ENCODE data around the gene PRR23E. TPM values are rescaled to one million over a fixed set of nuclear protein-coding genes. Genes with fewer than 3 reads are reported as not detected.

Gene PRR23E
- polyA plus RNA-seq, 1 of the 3 experiments (the other 2 are of a cell fraction), result not detected

DNA sequence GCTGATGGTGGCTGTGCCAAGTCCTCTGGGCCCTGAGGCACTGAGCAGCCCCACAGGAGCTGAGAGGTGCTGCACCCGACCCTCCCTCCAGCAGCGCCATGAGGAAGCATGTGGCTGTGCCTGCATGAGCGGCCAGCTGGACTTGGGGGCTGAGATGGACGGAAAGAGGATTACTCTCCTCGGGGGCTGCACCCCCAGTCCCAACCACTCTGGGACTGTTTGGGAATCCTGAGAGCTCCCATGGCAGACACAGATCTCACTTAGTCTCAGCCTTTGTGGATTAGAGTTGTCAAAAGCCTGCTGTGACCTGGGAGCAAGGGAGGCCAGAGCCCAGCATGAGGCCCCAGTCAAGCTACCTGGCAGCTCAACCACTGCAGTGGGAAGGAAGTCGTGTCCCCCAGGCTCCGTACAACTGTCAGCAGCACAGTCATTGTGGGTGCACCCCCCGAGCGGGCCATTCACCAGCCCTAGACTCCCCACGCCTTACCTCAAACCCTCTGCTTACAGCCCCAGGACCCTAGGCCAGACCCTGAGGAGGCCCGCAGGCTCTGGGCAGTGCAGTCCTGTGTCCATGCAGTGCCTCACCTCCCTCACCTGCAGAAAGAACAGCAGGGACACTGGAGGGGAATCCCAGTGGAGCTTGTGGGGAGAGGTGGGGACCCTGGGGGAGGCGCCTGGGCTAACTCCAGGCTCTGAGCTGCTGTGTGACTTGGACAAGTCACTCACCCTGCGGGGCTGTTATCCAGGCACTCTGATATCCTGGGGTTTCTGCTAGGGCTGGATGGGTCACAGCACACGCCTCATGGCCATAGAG is 17.1 kb downstream of the PRR23E start:
- Histone ChIP-seq H3K27me3 (ENCODE audit: insufficient read depth) (no peaks in the 10 kb centered on the region), H3K4me3 (ENCODE audit: low read depth in 2 of 2, low read length in 1 of 2) (no peak overlapping the region), H3K4me1 (ENCODE audit: control insufficient read depth in 1 of 2, insufficient read depth in 2 of 2, low read depth in 1 of 2, low read length in 1 of 2) (peaks cover 0 to 26% of the 10 kb centered on the region in 2 experiments; a peak in 1 of 4 replicates), H3K36me3 (replicated peaks in 1 of 2; ENCODE audit: control insufficient read depth in 1 of 2, insufficient read depth in 2 of 2, low read length in 1 of 2) (no peaks in the 10 kb centered on the region), H4K20me1 (ENCODE audit: insufficient read depth) (no peaks in the 10 kb centered on the region), H2AFZ (ENCODE audit: low read depth) (no peak overlapping the region), H3K79me2 (ENCODE audit: insufficient read depth) (no peaks in the 10 kb centered on the region), H3K9me2 (no peaks in the 10 kb centered on the region), H3K9me3 (no peaks in the 10 kb centered on the region), H3K27ac (ENCODE audit: low read depth in 2 of 2, low read length in 1 of 2) (no peak overlapping the region), H3K9ac (no peak overlapping the region), H3F3A (replicated peaks; ENCODE audit: insufficient read depth) (peaks cover 4% of the 10 kb centered on the region), H3K4me2 (no peak overlapping the region)
- peak; percentile 73 for DNase-seq
- 66% methylated on average over 7 of the region's 14 CpGs for WGBS (ENCODE audit: low lambda C conversion rate)
- TF ChIP-seq TCF12 (IDR thresholded peaks at IDR 0.05) (no peak), JUND (IDR thresholded peaks at IDR 0.05) (no peak), RXRA (IDR thresholded peaks at IDR 0.05; ENCODE audit: borderline replicate concordance, low read depth) (no peak), EP300 (IDR thresholded peaks at IDR 0.05; ENCODE audit: borderline replicate concordance in 1 of 2, low read depth in 1 of 2, low read length in 1 of 2) (0 out of 4 replicates have a peak, but pooled peaks of 1 of the 2 experiments have one; percentile 6), MEF2A (IDR thresholded peaks at IDR 0.05; ENCODE audit: borderline replicate concordance, low read depth) (no peak), MXI1 (IDR thresholded peaks at IDR 0.05; ENCODE audit: low read depth, low read length) (no peak)
- TF ChIP-seq, protein P1, sequence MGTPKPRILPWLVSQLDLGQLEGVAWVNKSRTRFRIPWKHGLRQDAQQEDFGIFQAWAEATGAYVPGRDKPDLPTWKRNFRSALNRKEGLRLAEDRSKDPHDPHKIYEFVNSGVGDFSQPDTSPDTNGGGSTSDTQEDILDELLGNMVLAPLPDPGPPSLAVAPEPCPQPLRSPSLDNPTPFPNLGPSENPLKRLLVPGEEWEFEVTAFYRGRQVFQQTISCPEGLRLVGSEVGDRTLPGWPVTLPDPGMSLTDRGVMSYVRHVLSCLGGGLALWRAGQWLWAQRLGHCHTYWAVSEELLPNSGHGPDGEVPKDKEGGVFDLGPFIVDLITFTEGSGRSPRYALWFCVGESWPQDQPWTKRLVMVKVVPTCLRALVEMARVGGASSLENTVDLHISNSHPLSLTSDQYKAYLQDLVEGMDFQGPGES (IDR thresholded peaks at IDR 0.05; ENCODE audit: low read depth, low read length), result no peak
- TF ChIP-seq, protein P2, sequence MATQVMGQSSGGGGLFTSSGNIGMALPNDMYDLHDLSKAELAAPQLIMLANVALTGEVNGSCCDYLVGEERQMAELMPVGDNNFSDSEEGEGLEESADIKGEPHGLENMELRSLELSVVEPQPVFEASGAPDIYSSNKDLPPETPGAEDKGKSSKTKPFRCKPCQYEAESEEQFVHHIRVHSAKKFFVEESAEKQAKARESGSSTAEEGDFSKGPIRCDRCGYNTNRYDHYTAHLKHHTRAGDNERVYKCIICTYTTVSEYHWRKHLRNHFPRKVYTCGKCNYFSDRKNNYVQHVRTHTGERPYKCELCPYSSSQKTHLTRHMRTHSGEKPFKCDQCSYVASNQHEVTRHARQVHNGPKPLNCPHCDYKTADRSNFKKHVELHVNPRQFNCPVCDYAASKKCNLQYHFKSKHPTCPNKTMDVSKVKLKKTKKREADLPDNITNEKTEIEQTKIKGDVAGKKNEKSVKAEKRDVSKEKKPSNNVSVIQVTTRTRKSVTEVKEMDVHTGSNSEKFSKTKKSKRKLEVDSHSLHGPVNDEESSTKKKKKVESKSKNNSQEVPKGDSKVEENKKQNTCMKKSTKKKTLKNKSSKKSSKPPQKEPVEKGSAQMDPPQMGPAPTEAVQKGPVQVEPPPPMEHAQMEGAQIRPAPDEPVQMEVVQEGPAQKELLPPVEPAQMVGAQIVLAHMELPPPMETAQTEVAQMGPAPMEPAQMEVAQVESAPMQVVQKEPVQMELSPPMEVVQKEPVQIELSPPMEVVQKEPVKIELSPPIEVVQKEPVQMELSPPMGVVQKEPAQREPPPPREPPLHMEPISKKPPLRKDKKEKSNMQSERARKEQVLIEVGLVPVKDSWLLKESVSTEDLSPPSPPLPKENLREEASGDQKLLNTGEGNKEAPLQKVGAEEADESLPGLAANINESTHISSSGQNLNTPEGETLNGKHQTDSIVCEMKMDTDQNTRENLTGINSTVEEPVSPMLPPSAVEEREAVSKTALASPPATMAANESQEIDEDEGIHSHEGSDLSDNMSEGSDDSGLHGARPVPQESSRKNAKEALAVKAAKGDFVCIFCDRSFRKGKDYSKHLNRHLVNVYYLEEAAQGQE (IDR thresholded peaks at IDR 0.05; ENCODE audit: low read depth, low read length), result no peak
- ChIA-PET CTCF (interaction anchor here (1.1 to 1.4 kb wide), 2 partner anchors 11 to 246 kb away, joined by 4 to 5 read pairs; no protein-coding TSS in a partner anchor), POLR2A (interaction anchor here (1.3 kb wide), 1 partner anchor 37 kb away, joined by 4 read pairs; no protein-coding TSS in a partner anchor)

DNA sequence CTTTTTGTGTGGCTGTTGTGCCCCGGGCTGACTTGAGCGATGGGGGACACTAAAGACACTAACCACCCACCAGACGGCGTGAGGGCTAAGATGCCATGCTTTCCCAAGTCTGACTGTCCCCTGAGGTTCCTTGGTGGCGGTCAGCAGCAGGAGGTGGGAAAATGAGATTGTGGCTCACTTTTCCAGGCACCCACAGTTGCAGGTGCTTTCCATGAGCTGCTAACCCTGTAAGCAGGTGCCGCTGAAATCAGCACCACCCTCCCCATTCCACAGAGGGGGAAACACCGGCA is 17.7 kb downstream of the PRR23E start:
- Histone ChIP-seq H3K27me3 (ENCODE audit: insufficient read depth) (no peaks in the 10 kb centered on the region), H4K20me1 (ENCODE audit: insufficient read depth) (no peaks in the 10 kb centered on the region), H3K36me3 (replicated peaks in 1 of 2; ENCODE audit: control insufficient read depth in 1 of 2, insufficient read depth in 2 of 2, low read length in 1 of 2) (no peaks in the 10 kb centered on the region), H3K4me2 (no peak overlapping the region), H3K9me3 (no peaks in the 10 kb centered on the region), H3K27ac (ENCODE audit: low read depth in 2 of 2, low read length in 1 of 2) (no peak overlapping the region), H3K79me2 (ENCODE audit: insufficient read depth) (no peaks in the 10 kb centered on the region), H2AFZ (ENCODE audit: low read depth) (no peak overlapping the region), H3F3A (replicated peaks; ENCODE audit: insufficient read depth) (peaks cover 9% of the 10 kb centered on the region), H3K4me3 (ENCODE audit: low read depth in 2 of 2, low read length in 1 of 2) (no peak overlapping the region), H3K4me1 (ENCODE audit: control insufficient read depth in 1 of 2, insufficient read depth in 2 of 2, low read depth in 1 of 2, low read length in 1 of 2) (peaks cover 0 to 26% of the 10 kb centered on the region in 2 experiments; a peak in 2 of 4 replicates), H3K9me2 (no peaks in the 10 kb centered on the region), H3K9ac (no peak overlapping the region)
- no peak for DNase-seq
- ChIA-PET CTCF (interaction anchor here (1.4 kb wide), 1 partner anchor 10 kb away, joined by 5 read pairs; no protein-coding TSS in a partner anchor), POLR2A (no interaction called here)
- 86% methylated on average over 5 of the region's 7 CpGs for WGBS (ENCODE audit: low lambda C conversion rate)
- TF ChIP-seq RFX5 (IDR thresholded peaks at IDR 0.05; ENCODE audit: low read length) (no peak), RAD21 (IDR thresholded peaks at IDR 0.05; ENCODE audit: low read length) (no peak), FOSL2 (IDR thresholded peaks at IDR 0.05; ENCODE audit: borderline replicate concordance, low read depth) (no peak), RCOR1 (IDR thresholded peaks at IDR 0.05; ENCODE audit: low read length) (no peak), MEF2A (IDR thresholded peaks at IDR 0.05; ENCODE audit: borderline replicate concordance, low read depth) (no peak), NFIC (IDR thresholded peaks at IDR 0.05; ENCODE audit: borderline replicate concordance) (no peak), FOXM1 (IDR thresholded peaks at IDR 0.05; ENCODE audit: low read depth) (no peak), CHD2 (IDR thresholded peaks at IDR 0.05; ENCODE audit: low read length, partially characterized antibody) (no peak), TAF1 (IDR thresholded peaks at IDR 0.05; ENCODE audit: borderline replicate concordance, low read depth, low read length) (no peak), TCF12 (IDR thresholded peaks at IDR 0.05) (no peak)
- TF ChIP-seq, protein P3, sequence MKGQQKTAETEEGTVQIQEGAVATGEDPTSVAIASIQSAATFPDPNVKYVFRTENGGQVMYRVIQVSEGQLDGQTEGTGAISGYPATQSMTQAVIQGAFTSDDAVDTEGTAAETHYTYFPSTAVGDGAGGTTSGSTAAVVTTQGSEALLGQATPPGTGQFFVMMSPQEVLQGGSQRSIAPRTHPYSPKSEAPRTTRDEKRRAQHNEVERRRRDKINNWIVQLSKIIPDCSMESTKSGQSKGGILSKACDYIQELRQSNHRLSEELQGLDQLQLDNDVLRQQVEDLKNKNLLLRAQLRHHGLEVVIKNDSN (IDR thresholded peaks at IDR 0.05; ENCODE audit: borderline replicate concordance, low read depth), result no peak
- TF ChIP-seq, protein P4, sequence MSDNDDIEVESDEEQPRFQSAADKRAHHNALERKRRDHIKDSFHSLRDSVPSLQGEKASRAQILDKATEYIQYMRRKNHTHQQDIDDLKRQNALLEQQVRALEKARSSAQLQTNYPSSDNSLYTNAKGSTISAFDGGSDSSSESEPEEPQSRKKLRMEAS (IDR thresholded peaks at IDR 0.05; ENCODE audit: low read depth), result no peak
- TF ChIP-seq, protein P5, sequence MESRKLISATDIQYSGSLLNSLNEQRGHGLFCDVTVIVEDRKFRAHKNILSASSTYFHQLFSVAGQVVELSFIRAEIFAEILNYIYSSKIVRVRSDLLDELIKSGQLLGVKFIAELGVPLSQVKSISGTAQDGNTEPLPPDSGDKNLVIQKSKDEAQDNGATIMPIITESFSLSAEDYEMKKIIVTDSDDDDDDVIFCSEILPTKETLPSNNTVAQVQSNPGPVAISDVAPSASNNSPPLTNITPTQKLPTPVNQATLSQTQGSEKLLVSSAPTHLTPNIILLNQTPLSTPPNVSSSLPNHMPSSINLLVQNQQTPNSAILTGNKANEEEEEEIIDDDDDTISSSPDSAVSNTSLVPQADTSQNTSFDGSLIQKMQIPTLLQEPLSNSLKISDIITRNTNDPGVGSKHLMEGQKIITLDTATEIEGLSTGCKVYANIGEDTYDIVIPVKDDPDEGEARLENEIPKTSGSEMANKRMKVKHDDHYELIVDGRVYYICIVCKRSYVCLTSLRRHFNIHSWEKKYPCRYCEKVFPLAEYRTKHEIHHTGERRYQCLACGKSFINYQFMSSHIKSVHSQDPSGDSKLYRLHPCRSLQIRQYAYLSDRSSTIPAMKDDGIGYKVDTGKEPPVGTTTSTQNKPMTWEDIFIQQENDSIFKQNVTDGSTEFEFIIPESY (IDR thresholded peaks at IDR 0.05; ENCODE audit: borderline replicate concordance, low read depth), result no peak

Measured in SK-N-SH (cell line).